Activated CD8-positive, alpha-beta memory T cell treated with anti-CD3 and anti-CD28 coated beads, Interleukin-2, amount 50 U/mL, for 1 hour (primary cell): Measurements from ENCODE around the gene CAPZA2.
A peak's percentile ranks its signal among the peaks of the same experiment; 100 is the strongest.
"Not testable (repeated sequence)": the region's sequence is repeated elsewhere in the genome, so short reads cannot be mapped to it uniquely, and the experiment has no call there.

Source experiments
- DNase-seq: peaks from one replicate; pipeline ENCODE4 v3.0.0-alpha.2; 2020; ENCODE audit errors: extremely low read depth

CAPZA2 gene

DNA sequence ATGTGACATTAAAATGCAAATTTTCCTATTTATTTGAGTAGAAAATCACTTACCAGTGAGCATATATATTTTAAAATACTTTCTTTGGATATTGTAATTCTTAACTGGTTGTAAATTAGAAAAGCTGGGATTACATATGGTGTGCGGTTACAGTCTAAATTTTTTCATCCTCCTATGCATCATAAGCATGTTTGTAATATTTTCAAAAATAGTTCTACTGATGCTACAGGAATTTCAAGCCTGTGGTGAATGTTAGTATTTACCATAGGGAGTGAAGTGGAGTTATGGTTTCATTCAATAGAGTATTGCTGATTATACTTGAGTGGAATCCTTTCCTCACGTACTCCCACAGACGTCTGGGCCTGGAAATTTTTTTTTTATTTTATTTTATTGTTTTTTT, 56.3 kb downstream of the CAPZA2 start:
- DNase-seq = no peak

DNA sequence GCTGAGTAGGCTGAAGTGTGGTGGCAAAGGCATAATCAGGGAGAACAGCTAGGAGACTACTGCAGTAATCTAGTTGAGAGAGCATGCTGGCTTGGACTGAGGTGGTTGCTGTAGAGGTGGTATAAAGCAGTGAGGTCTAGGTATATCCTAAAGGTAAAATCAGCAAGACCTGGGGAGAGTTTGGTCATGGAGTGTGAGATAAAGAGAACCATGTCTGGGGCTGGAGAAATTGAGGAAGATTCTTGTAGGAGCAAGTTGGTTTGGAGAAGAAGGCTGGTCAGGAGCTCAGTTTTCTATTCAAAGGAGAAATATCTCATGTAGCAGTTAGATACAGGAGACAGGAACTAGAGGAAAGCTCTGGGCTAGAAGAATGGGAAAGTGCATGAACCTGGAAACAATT, 58.0 kb downstream of the CAPZA2 start:
- DNase-seq = no peak

DNA sequence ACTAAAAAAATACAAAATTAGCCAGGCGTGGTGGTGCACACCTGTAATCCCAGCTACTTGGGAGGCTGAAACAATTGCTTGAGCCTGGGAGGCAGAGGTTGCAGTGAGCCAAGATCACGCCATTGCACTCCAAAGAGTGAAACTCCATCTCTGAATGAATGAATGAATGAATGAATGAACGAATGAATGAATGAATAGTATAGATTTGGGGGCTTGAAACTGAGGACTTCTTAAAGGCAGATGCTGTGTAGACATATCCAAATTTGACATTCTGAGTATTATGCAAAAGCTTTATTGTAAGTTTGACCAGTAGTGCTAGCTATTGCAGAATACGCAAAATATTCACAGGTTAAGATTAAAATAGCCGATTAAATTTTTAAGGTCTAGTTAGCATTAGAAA, 60.2 kb downstream of the CAPZA2 start:
- no peak for DNase-seq

DNA sequence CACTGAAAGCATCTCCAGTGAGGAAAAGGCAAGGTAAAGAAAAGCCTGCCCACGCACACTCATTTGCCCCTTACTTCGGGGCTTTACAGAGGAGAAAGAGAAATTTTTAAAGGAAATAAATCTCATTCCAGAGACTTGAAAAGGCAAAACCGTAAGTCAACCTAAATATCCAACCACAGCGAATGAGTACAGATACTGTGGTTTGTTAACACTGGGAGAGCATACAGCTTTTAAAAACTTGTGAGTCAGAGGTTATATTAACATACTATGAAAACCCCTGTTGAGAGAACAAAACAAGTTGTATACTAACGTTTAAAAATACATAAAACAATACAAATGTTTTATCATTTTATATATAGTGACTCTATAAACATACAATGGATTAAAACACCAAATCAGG, 62.4 kb downstream of the CAPZA2 start:
- DNase-seq = no peak

DNA sequence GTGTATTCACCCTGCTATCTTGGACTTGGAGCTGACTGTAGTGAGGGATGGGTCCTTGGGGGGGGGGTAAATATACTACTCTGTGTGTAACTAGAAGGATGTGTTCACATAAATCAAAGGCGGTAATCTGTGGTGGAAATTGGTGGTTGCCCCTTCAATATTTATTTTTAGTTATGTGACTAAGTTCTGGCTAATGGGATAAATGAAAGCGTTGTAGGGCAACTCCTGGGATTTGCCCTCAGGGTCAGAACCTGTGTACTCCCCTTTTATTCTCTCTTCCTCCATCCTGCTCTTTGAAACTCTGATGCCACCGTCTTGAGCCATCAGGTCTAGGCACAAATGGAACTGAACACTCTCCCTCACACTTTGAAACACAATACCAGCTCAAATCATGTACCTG, 66.6 kb downstream of the CAPZA2 start:
- no peak for DNase-seq

DNA sequence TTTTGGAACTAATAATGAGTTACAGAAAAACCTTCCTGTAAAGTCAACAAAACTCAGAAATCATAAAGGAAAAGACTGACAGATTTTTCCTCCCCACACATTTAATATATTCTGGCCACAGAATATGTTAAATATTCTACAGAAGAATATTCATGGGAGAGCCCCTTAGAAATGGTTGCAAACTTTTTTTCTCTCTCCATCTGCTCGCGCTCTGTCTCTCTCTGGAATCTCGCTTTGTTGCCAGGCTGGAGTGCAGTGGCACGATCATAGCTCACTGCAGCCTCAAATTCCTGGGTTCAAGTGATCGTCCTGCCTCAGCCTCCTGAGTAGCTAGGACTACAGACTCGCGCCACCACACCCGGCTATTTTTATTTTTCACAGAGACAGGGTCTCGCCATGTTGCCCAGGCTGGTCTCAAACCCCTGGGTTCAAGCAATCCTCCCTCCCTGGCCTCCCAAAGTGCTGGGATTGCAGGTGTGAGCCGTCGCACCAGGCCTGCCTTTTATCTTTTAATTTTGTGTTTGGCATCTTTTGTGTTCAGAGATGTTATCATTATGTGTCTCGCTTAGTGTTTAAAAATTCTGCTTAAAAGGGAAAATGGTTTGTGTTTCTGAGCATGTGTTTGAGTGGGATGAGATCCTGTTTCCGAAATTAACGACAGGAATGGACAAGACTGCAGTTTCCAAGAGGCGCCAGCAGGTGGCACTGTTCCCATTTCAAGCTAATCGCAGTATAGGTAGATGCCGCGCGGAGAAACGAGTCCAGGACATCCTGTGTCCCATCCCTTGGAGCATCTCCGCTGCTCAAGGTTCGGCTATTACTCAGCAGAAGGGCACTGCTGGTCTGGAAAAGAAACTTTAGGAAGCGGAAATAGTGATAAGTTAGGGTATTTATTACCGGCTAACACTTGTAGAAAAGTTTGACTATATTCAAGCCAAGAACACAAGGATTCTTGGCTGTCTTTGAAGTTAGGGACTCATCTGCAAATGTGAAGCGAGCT, 67.8 kb downstream of the CAPZA2 start:
- DNase-seq = peak; percentile 33

DNA sequence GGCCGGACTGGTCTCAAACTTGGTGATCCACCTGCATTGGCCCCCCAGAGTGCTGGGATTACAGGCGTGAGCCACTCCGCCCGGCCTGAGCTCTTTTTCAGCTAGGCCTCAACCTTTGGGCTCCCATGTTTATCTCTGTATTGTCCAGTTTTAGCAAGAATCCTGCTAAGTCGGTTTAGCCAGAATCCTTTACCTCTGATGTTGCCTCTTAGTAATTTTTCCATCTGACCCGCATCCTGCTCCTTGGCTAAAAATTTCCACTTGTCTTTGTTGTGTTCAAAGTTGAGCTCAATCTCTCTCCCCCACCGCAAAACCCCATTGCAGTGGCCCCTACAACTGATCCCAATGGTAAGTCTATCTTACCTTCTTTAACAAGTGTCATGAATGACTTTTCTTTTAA, 70.2 kb downstream of the CAPZA2 start:
- no peak for DNase-seq

DNA sequence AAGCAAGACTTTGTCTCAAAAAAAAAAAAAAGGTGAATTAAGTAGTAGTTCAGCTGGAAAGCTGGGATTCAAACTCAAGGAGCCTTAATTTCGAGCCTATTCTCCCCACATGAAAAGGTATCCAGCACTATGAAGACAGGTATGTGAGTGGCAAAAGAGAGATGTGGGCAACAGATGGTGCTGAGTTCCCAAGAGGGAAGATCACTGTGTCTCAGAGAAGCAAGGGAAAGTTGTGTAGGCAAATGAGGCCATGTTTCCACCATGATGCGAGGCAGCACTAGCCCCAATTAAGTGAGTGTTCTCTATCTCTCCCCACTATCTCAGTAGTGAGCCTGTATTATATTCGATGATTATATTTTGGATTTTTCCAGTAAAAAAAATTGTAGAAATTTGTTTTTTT, 71.1 kb downstream of the CAPZA2 start:
- no peak for DNase-seq

DNA sequence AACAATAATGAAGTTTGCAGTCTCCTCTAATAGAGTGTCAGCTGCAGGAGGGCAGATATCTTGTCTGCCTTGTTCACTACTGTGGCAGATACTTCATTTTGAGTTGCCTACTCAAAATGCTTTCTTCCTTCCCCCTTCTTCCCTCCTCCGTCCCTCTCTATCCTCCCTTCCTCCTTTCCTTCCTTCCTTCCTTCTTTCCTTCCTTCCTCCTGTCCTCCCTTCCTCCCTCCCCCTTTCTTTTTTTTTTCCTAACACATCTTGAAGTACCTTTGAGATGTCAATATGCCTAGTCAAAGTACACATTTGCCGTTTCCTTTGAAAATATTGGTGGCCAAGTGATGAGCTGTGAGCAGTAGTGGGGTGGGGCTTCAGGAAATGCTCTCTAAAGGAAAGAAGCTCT, 72.2 kb downstream of the CAPZA2 start:
- DNase-seq = no peak

DNA sequence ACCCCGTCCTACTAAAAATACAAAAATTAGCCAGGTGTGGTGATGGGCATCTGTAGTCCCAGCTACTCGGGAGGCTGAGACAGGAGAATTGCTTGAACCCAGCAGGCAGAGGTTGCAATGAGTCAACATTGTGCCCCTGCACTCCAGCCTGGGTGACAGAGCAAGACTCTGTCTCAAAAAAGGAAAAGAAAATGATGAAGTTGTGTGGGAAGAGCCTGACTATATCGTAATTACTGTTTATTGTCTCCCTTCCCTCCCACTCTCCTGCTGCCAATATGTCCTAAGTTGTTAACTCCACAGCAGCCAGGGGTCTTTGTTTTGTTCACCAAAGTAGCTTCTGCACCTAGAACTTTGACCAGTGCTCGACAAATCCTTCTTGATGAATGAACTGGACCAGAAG, 74.5 kb downstream of the CAPZA2 start:
- DNase-seq = not testable (repeated sequence)

DNA sequence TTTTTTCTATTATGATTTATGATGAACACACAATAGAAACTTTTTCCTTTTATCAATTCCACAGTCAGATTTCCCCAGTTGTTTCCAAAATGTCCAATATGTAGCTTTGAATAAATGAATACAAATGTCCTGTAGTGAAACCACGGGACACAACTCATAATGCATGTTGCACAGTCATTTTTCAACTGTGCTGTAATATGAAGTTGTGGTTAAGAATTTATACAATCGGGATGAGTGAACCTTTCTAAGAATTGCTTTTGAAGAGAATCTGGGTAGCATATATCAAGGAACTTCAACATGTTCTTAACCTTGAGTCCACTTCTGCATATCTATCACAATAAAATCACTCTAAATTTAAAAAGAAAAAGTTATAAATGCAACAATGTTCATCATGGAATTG, 76.3 kb downstream of the CAPZA2 start:
- DNase-seq = no peak

DNA sequence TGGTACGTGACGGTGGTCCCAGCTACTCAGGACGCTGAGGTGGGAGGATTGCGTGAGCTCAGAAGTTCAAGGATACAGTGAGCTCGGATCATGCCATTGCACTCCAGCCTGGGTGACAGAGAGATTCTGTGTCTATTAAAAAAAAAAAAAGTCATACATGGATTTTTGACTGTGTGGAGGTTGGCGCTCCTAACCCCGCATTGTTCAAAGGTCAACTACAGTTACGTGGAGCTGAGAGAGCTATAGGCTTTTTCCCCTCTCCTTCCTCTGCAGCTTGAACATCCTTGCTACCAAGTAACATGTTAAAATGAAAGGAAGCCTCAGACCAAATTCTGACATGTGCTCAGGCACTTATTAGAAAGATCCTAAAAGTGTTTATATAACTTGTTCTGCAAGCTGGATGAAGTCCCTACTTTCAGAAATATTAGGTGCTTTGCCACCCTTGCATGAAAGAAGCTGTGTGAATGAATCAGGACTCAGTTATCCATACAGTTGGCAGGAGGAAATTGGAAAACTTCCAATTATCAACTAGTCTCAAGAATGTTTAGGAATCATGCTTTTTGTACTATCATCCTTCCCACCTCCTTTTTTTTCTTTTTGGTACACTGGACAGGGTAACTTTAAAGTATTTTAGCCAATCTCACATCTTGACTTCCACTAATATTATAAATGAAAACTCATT, 78.4 kb downstream of the CAPZA2 start:
- no peak for DNase-seq

DNA sequence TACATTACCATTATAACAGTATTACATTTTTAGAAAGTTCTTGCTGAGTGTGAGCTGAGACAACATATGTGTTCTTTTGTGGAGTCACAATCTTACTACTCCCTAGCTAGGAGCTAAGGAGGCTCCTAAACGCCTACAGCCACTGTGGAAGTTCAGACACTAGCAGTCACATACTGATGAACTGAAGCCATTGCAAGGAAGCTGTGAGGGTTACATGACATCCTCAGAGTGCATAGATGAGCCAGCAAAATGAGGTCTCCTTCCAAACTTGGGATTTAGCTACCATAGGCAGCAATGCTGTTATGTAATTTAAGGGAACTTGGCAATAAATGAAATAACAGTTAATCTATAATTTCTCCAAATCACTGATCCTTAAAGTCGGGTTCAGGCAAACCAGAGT, 80.1 kb downstream of the CAPZA2 start:
- no peak for DNase-seq

DNA sequence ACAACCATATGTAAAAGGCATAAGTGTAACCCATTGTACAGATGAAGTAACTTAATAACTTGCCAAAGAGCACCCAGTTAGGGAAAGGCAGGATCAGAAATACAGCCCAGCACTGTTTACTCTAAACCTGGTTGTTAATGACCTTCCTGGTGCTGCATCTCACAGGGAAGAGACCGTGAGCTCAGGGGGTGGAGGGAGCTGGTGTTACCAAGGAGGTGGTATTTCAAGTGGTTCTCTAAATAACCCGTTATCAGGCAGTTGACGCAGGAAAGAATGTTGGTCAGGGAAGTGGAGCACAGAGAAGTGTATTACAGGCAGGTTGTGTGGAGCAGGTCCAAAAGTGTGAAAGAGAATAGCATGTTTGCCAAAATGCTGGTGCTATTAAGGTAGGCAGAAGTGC, 86.5 kb downstream of the CAPZA2 start:
- DNase-seq = no peak

DNA sequence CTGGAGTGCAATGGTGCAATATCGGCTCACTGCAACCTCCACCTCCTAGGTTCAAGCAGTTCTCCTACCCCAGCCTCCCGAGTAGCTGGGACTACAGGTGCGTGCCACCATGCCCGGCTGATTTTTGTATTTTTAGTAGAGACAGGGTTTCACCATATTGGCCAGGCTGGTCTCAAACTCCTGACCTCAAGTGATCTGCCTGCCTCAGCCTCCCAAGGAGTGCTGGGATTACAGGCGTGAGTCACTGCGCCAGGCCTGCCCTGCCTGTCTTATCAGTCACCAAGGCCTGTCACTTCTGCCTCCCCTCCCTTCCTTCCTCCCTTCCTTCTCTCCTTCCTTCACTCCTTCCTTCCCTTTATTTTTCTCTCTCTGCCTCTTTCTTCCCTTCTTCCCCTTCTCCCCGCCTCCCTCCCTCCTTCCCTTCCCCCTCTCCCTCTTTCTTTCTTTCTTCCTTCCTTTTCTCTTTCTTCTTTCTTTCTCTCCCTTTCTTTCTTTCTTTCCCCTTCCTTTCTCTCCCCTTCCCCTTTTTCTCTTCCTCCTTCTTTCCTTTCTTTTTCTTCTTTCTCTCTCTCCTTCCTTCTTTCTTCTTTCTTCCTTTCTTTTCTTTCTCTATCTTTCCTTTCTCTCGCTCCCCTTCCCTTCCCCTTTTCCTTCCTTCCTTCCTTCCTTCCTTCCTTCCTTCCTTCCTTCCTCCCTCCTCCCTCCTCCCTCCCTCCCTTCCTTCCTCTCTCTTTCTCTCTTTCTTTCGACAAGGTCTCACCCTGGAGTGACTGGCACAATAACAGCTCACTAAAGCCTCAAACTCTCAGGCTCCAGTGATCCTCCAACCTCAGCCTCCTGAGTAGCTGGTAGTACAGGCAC, 87.8 kb downstream of the CAPZA2 start:
- DNase-seq = no peak

DNA sequence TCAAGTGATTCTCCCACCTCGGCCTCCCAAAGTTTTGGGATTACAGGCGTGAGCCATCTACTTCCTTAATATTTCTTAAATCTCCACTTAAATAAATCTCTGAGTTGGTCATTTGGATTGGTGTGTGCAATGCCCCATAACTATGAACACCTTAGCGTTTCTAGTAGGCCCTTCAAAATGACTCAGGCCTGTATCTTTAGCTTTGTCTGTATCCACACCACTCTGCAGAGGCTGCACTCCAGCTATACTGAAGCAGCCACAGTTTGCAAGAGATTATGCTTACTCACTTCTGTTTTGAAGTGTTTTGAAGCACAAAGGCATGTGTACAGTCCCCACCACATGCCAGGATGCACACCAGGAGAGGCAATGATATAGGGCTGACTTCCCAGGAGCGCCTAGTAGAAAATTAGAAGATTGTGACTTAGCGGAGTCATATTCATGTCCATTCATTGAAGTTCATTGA, 88.5 kb downstream of the CAPZA2 start:
- no peak for DNase-seq

DNA sequence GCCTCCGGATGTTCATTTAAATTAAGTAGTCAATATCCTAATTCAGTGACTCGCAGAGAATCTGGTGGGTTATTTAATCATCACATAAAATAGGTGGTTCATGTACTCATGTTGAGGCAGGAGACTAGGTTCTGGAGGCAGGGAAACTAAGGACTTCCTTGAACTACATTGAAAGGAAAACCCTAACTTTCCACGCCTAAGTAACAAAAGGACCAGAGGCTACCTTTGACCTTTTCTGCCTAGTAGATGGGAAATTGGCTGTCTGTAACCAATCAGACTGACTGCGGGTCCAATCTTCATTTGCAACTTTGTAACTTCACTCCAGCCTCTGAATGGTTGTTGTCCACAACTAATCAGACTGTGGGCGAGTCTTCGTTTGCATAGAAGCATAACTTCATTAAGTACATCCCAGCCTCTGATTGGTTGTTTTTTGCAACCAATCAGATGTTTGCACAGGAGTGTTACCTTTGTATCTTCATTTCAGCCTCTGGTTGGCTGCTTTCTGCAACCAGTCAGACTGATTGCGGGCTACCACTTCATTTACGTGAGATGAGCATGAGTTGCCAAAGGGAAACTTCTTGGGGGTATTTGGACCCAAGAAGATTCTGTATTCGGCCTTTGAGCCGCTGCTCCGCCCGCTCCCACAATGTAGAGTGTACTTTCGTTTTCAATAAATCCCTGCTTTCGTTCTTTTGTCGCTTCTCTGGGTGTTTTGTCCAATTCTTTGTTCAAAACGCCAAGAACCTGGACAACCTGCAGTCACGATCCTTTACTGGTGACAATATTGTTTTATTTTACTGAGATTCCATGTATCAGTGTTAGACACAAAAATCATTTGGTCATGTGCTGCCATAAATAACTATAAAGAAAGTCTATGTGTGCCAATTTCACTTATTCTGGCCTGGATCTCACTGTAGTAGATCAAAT, 89.2 kb downstream of the CAPZA2 start:
- DNase-seq = no peak

DNA sequence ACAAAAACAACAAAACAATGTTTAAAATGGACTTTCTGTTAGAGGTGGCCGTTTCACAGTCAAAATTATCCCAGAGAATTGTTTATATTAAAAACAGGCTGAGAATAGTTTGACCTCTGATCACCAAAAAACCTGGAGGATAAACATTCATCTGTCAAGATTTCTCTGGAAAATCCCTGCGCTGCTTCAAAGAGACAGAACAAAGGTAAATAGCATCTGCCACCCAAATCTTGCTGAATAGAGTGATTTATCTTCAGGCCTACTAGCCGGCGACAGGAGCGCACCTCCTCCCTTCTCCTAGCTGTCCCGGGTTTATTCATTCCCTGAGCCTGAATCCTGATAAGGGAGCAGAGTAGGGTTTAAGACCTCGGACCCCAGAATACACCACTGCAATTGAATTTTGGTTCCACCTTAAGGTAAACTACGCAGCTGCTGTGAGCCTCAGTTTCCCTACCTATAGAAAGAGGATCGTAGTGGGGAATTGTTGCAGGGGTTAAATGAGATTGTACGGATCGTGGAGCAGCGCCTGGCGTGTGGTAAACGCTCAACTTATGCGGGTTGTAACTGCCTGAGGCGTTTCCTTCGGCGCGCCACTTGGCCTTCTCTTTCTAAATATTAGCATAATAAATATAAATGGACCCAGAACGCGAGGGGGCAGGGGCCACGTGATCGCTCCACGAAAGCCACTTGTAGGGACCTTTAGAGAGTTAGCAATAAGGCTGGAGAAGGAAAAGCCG, 90.4 kb downstream of the CAPZA2 start:
- DNase-seq = no peak

DNA sequence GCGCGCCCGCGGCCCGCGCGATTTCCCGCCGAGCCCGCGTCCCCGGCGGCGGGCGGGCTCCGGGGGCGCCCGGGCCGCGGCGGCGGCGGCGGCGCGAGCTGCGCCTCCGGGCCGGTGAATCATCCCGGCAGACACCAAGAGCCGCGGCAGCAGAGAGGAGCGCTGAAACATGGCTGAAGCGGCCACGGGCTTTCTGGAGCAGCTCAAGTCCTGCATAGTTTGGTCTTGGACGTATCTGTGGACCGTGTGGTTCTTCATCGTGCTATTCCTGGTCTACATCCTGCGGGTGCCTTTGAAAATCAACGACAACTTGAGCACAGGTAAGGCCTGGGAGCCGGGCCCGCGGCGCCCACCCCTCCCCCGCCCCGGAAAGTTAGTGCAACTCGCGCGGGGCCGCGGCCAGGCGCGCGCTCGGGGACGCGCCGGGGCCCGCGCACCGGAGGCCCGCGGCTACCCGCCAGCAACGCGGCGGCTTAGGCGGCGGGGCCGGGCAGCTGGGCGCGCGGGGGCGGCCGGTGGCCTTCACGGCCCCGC, 91.1 kb downstream of the CAPZA2 start, which contains the start of gene ST7:
Gene ST7, plus strand, starts transcription at position 130 of the 534 bp plus-strand sequence. Its CDS starts 40 bp downstream, at position 170.
- DNase-seq = peak; percentile 25
